KMS-11 (cell line): ENCODE data around the gene HOXD4.

Experiments used
- H2AFZ ChIP-seq: fragments of 200-600 bp; sonication (generic); 2 replicates; pipeline ENCODE4 v1.6.1; 2016; ENCODE audit warnings: antibody characterized with exemption, mixed run types, low read depth
- H3K27ac ChIP-seq: fragments of 200-600 bp; sonication (generic); 2 replicates; pipeline ENCODE4 v1.6.1; 2016; ENCODE audit warnings: mild to moderate bottlenecking, mixed run types
- H3K27me3 ChIP-seq: fragments of 200-600 bp; sonication (generic); 2 replicates; pipeline ENCODE4 v1.6.1; 2017; ENCODE audit warnings: mild to moderate bottlenecking, low read depth, mixed run types, moderate library complexity; ENCODE audit not compliant: insufficient read depth
- H3K36me3 ChIP-seq: fragments of 200-600 bp; sonication (generic); 2 replicates; pipeline ENCODE4 v1.6.1; 2017; ENCODE audit warnings: mild to moderate bottlenecking, mixed run types; ENCODE audit not compliant: insufficient read depth
- H3K4me1 ChIP-seq: fragments of 200-600 bp; sonication (generic); 2 replicates; pipeline ENCODE4 v1.6.1; 2016; ENCODE audit warnings: mild to moderate bottlenecking, low read depth, mixed run types; ENCODE audit not compliant: poor library complexity, severe bottlenecking
- H3K4me2 ChIP-seq: fragments of 200-600 bp; sonication (generic); 2 replicates; pipeline ENCODE4 v1.7.0; 2016; ENCODE audit warnings: mild to moderate bottlenecking, mixed run types
- H3K4me3 ChIP-seq: fragments of 200-600 bp; sonication (generic); IDR thresholded peaks from 2 replicates; pipeline ENCODE4 v1.6.1; 2017; ENCODE audit warnings: low read depth, low read length, mixed read lengths; ENCODE audit not compliant: insufficient read depth
- H3K79me2 ChIP-seq: fragments of 200-600 bp; sonication (generic); 2 replicates; pipeline ENCODE4 v1.6.1; 2016; ENCODE audit warnings: low read depth, mixed run types; ENCODE audit not compliant: insufficient read depth
- H3K9ac ChIP-seq: fragments of 200-600 bp; sonication (generic); 2 replicates; pipeline ENCODE4 v1.6.1; 2016; ENCODE audit warnings: mild to moderate bottlenecking, mixed run types
- H4K20me1 ChIP-seq: fragments of 200-600 bp; sonication (generic); 2 replicates; pipeline ENCODE4 v1.6.1; 2016; ENCODE audit warnings: mild to moderate bottlenecking, mixed run types; ENCODE audit not compliant: insufficient read depth
- TF ChIP-seq, protein P1 (sequence below): fragments of 200-600 bp; sonication (generic); conservative IDR thresholded peaks from 2 replicates; pipeline ENCODE4 v1.6.1; 2017; ENCODE audit warnings: low read depth, mild to moderate bottlenecking, antibody characterized with exemption, low read length, moderate library complexity, mixed read lengths

The HOXD4 gene

GRCh38 chr2:176192351-176192750 lies 41.0 kb downstream of the HOXD4 start:
- H2AFZ ChIP-seq = no peak overlapping the region
- no peaks in the 10 kb centered on the region for H3K36me3 ChIP-seq
- TF ChIP-seq, protein P1, sequence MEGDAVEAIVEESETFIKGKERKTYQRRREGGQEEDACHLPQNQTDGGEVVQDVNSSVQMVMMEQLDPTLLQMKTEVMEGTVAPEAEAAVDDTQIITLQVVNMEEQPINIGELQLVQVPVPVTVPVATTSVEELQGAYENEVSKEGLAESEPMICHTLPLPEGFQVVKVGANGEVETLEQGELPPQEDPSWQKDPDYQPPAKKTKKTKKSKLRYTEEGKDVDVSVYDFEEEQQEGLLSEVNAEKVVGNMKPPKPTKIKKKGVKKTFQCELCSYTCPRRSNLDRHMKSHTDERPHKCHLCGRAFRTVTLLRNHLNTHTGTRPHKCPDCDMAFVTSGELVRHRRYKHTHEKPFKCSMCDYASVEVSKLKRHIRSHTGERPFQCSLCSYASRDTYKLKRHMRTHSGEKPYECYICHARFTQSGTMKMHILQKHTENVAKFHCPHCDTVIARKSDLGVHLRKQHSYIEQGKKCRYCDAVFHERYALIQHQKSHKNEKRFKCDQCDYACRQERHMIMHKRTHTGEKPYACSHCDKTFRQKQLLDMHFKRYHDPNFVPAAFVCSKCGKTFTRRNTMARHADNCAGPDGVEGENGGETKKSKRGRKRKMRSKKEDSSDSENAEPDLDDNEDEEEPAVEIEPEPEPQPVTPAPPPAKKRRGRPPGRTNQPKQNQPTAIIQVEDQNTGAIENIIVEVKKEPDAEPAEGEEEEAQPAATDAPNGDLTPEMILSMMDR = no peak
- H3K4me3 ChIP-seq = no peak overlapping the region
- no peak overlapping the region for H3K4me2 ChIP-seq
- H4K20me1 ChIP-seq = no peaks in the 10 kb centered on the region
- no peak overlapping the region for H3K27ac ChIP-seq
- H3K79me2 ChIP-seq = no peaks in the 10 kb centered on the region
- no peaks in the 10 kb centered on the region; the same call in 1 of the 2 replicates for H3K27me3 ChIP-seq
- peaks cover 10% of the 10 kb centered on the region for H3K4me1 ChIP-seq
- H3K9ac ChIP-seq = no peak overlapping the region

GRCh38 chr2:176193048-176193447 lies 41.7 kb downstream of the HOXD4 start:
- H3K27me3 ChIP-seq = no peaks in the 10 kb centered on the region
- no peaks in the 10 kb centered on the region for H3K36me3 ChIP-seq
- H3K79me2 ChIP-seq = no peaks in the 10 kb centered on the region
- no peak overlapping the region for H3K4me3 ChIP-seq
- H2AFZ ChIP-seq = no peak overlapping the region
- H3K27ac ChIP-seq = no peak overlapping the region
- no peak overlapping the region for H3K9ac ChIP-seq
- no peak overlapping the region for H3K4me2 ChIP-seq
- H3K4me1 ChIP-seq = peaks cover 10% of the 10 kb centered on the region
- H4K20me1 ChIP-seq = no peaks in the 10 kb centered on the region
- TF ChIP-seq, protein P1 = no peak

GRCh38 chr2:176199902-176200301 lies 48.6 kb downstream of the HOXD4 start:
- H3K27me3 ChIP-seq = no peaks in the 10 kb centered on the region
- H3K4me2 ChIP-seq = no peak overlapping the region
- no peak overlapping the region for H3K4me3 ChIP-seq
- no peak overlapping the region for H3K9ac ChIP-seq
- no peaks in the 10 kb centered on the region for H3K4me1 ChIP-seq
- H2AFZ ChIP-seq = no peak overlapping the region
- TF ChIP-seq, protein P1 = no peak
- no peaks in the 10 kb centered on the region for H4K20me1 ChIP-seq
- H3K27ac ChIP-seq = no peak overlapping the region
- H3K79me2 ChIP-seq = no peaks in the 10 kb centered on the region
- H3K36me3 ChIP-seq = no peaks in the 10 kb centered on the region

- TF ChIP-seq, protein P1 = no peak
- no peak overlapping the region for H2AFZ ChIP-seq
- no peaks in the 10 kb centered on the region for H3K36me3 ChIP-seq
- H3K9ac ChIP-seq = no peak overlapping the region
- H3K79me2 ChIP-seq = no peaks in the 10 kb centered on the region
- no peak overlapping the region for H3K27ac ChIP-seq
- no peak overlapping the region for H3K4me2 ChIP-seq
- no peaks in the 10 kb centered on the region for H4K20me1 ChIP-seq
- no peaks in the 10 kb centered on the region for H3K4me1 ChIP-seq
- no peaks in the 10 kb centered on the region for H3K27me3 ChIP-seq
- no peak overlapping the region for H3K4me3 ChIP-seq
Measured at GRCh38 chr2:176200971-176201370, 49.6 kb downstream of the HOXD4 start.

- H4K20me1 ChIP-seq = no peaks in the 10 kb centered on the region
- H3K79me2 ChIP-seq = no peaks in the 10 kb centered on the region
- H3K27me3 ChIP-seq = no peaks in the 10 kb centered on the region
- no peak overlapping the region for H3K4me3 ChIP-seq
- H3K9ac ChIP-seq = no peak overlapping the region
- H2AFZ ChIP-seq = no peak overlapping the region
- no peak overlapping the region for H3K4me2 ChIP-seq
- TF ChIP-seq, protein P1 = no peak
- no peaks in the 10 kb centered on the region for H3K36me3 ChIP-seq
- H3K27ac ChIP-seq = no peak overlapping the region
- H3K4me1 ChIP-seq = no peaks in the 10 kb centered on the region
Measured at GRCh38 chr2:176202491-176202890, 51.1 kb downstream of the HOXD4 start.
